Ascending aorta (tissue), 2 donors: Measurements from ENCODE around the gene CAV1. TPM values are rescaled to one million over a fixed set of nuclear protein-coding genes. Genes with fewer than 3 reads are reported as not detected.

Experiments used
- DNase-seq, 2 donors: peaks; one replicate each; pipeline ENCODE4 v3.0.0-alpha.2; 2019; ENCODE audit warnings: low spot score in 2 of 2
- H3K27ac ChIP-seq, 2 donors: fragments of 200-600 bp; sonication (generic); one replicate each; pipeline ENCODE4 v1.5.1; 2016 to 2017; ENCODE audit warnings: mild to moderate bottlenecking in 1 of 2
- H3K27me3 ChIP-seq: fragments of 200-600 bp; sonication (generic); one replicate; pipeline ENCODE4 v1.5.1; 2017
- H3K36me3 ChIP-seq, 2 donors: fragments of 200-600 bp; sonication (generic); one replicate each; pipeline ENCODE4 v1.5.1; 2016
- H3K4me1 ChIP-seq, 2 donors: fragments of 200-600 bp; sonication (generic); one replicate each; pipeline ENCODE4 v1.5.1; 2016 to 2017; ENCODE audit warnings: mild to moderate bottlenecking in 1 of 2
- H3K4me3 ChIP-seq, 2 donors: fragments of 200-600 bp; sonication (generic); one replicate each; pipeline ENCODE4 v1.5.1; 2016 to 2017; ENCODE audit warnings: mild to moderate bottlenecking in 1 of 2
- H3K9me3 ChIP-seq, 2 donors: fragments of 200-600 bp; sonication (generic); one replicate each; pipeline ENCODE4 v1.5.1; 2016
- CTCF ChIP-seq, 3 experiments: fragments of 200-600 bp in 2 of 3; fragments of 450-650 bp in 1 of 3; sonication (generic) in 2 of 3; IDR thresholded peaks; one replicate each; pipeline ENCODE4 v1.5.1; 2016 to 2019; ENCODE audit warnings: antibody characterized with exemption in 3 of 3, mild to moderate bottlenecking in 1 of 3, moderate library complexity in 1 of 3
- intact Hi-C: fragments of 100-400 bp; cut with DNase I; formaldehyde crosslinking; loops from one replicate; pipeline ENCODE4 v1.15.1; 2023
- total RNA-seq: library from RNA; depleted of rRNA; stranded (reverse); fragments of >200 nt; gene quantifications from one replicate; pipeline ENCODE4 v1.1.0, GENCODE V29; 2016

CAV1 gene
- total RNA-seq, 1 donor from 2014 or later = 156 TPM

- peaks cover 13 to 44% of the 10 kb centered on the region in 2 donors for H3K36me3 ChIP-seq
- no peaks in the 10 kb centered on the region for H3K9me3 ChIP-seq
- no peaks in the 10 kb centered on the region for H3K27me3 ChIP-seq
- H3K27ac ChIP-seq = no peak overlapping the region
- intact Hi-C loops = no loop called here
- H3K4me1 ChIP-seq = peaks cover 7 to 22% of the 10 kb centered on the region in 2 donors
- H3K4me3 ChIP-seq = no peak overlapping the region
- DNase-seq = no peak
- TF ChIP-seq CTCF (IDR thresholded peaks at IDR 0.05) = no peak
Measured at GRCh38 chr7:116535416-116535815, 10.6 kb downstream of the CAV1 start.

- peak overlapping the region; percentile 65 to 72 for H3K27ac ChIP-seq
Measured at GRCh38 chr7:116538138-116538537, 13.3 kb downstream of the CAV1 start.

GRCh38 chr7:116539879-116540278 is 15.0 kb downstream of the CAV1 start:
- peaks cover 13 to 48% of the 10 kb centered on the region in 2 donors for H3K36me3 ChIP-seq
- peak overlapping the region; percentile 65 to 72 for H3K27ac ChIP-seq
- no peak for DNase-seq
- no peak for TF ChIP-seq CTCF (IDR thresholded peaks at IDR 0.05)
- no peaks in the 10 kb centered on the region for H3K9me3 ChIP-seq
- H3K27me3 ChIP-seq = no peaks in the 10 kb centered on the region
- H3K4me3 ChIP-seq = no peak overlapping the region
- intact Hi-C loops = no loop called here
- peaks cover 3 to 29% of the 10 kb centered on the region in 2 donors for H3K4me1 ChIP-seq

More at GRCh38 chr7:116538138-116538537, 13.3 kb downstream of the CAV1 start:
- Histone ChIP-seq H3K4me1 (peaks cover 7 to 26% of the 10 kb centered on the region in 2 donors), H3K4me3 (no peak overlapping the region), H3K9me3 (no peaks in the 10 kb centered on the region), H3K36me3 (peaks cover 13 to 40% of the 10 kb centered on the region in 2 donors), H3K27me3 (no peaks in the 10 kb centered on the region)
- no peak for TF ChIP-seq CTCF (IDR thresholded peaks at IDR 0.05)
- no peak for DNase-seq
- intact Hi-C loops = no loop called here

GRCh38 chr7:116540743-116541142 is 15.9 kb downstream of the CAV1 start:
- no peak for DNase-seq
- H3K27ac ChIP-seq = peak overlapping the region; percentile 65 to 72
- intact Hi-C loops = no loop called here
- no peak overlapping the region for H3K4me3 ChIP-seq
- no peak for TF ChIP-seq CTCF (IDR thresholded peaks at IDR 0.05)
- H3K4me1 ChIP-seq = peaks cover 0 to 30% of the 10 kb centered on the region in 2 donors
- peaks cover 8 to 42% of the 10 kb centered on the region in 2 donors for H3K36me3 ChIP-seq
- H3K27me3 ChIP-seq = no peaks in the 10 kb centered on the region
- no peaks in the 10 kb centered on the region for H3K9me3 ChIP-seq

GRCh38 chr7:116541951-116542350 is 17.1 kb downstream of the CAV1 start:
- TF ChIP-seq CTCF (IDR thresholded peaks at IDR 0.05) = no peak
- peak overlapping the region; percentile 62 to 72 for H3K27ac ChIP-seq

GRCh38 chr7:116542618-116543017 is 17.8 kb downstream of the CAV1 start:
- H3K36me3 ChIP-seq = peaks cover 0 to 27% of the 10 kb centered on the region in 2 donors
- H3K4me3 ChIP-seq = no peak overlapping the region
- peak overlapping the region; percentile 62 to 72 for H3K27ac ChIP-seq
- TF ChIP-seq CTCF (IDR thresholded peaks at IDR 0.05) = no peak
- H3K4me1 ChIP-seq = peaks cover 0 to 32% of the 10 kb centered on the region in 2 donors
- no peaks in the 10 kb centered on the region for H3K9me3 ChIP-seq
- no peaks in the 10 kb centered on the region for H3K27me3 ChIP-seq
- intact Hi-C loops = no loop called here
- no peak for DNase-seq

More at GRCh38 chr7:116541951-116542350, 17.1 kb downstream of the CAV1 start:
- peaks cover 0 to 33% of the 10 kb centered on the region in 2 donors for H3K36me3 ChIP-seq
- H3K9me3 ChIP-seq = no peaks in the 10 kb centered on the region
- no peaks in the 10 kb centered on the region for H3K27me3 ChIP-seq
- intact Hi-C loops = no loop called here
- H3K4me1 ChIP-seq = peaks cover 0 to 32% of the 10 kb centered on the region in 2 donors
- no peak overlapping the region for H3K4me3 ChIP-seq
- DNase-seq = no peak
